ENCODE data around the gene SLC26A3. TPM values are rescaled to one million over a fixed set of nuclear protein-coding genes. Genes with fewer than 3 reads are reported as not detected.

SLC26A3 gene
- total and polyA plus RNA-seq, 2 of the 8 experiments (the other 6 are each of a cell fraction or from before 2014, with no cell fraction given) = not detected

DNA sequence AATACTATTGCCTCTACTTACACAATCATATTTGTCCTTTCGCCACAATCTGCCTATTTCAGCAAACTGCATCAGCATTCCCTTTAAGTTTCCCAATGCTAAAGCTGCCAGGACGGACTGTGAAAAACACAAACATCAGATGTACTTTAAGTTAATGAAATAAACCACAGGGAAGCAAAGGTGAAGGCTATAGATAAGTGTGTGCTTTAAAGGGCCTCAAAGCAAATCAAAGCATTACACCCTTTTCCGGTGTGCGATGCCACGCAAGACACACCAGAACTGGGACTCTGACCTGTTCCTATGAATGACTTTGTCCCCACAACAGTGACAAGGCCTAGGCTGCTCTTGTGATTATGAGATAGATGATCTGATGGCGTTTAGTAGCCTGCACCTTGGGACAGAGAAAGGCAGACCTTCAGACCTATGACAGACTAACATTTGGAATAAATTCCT lies 23.4 kb downstream of the SLC26A3 start (continued):
- TF ChIP-seq, protein P1, sequence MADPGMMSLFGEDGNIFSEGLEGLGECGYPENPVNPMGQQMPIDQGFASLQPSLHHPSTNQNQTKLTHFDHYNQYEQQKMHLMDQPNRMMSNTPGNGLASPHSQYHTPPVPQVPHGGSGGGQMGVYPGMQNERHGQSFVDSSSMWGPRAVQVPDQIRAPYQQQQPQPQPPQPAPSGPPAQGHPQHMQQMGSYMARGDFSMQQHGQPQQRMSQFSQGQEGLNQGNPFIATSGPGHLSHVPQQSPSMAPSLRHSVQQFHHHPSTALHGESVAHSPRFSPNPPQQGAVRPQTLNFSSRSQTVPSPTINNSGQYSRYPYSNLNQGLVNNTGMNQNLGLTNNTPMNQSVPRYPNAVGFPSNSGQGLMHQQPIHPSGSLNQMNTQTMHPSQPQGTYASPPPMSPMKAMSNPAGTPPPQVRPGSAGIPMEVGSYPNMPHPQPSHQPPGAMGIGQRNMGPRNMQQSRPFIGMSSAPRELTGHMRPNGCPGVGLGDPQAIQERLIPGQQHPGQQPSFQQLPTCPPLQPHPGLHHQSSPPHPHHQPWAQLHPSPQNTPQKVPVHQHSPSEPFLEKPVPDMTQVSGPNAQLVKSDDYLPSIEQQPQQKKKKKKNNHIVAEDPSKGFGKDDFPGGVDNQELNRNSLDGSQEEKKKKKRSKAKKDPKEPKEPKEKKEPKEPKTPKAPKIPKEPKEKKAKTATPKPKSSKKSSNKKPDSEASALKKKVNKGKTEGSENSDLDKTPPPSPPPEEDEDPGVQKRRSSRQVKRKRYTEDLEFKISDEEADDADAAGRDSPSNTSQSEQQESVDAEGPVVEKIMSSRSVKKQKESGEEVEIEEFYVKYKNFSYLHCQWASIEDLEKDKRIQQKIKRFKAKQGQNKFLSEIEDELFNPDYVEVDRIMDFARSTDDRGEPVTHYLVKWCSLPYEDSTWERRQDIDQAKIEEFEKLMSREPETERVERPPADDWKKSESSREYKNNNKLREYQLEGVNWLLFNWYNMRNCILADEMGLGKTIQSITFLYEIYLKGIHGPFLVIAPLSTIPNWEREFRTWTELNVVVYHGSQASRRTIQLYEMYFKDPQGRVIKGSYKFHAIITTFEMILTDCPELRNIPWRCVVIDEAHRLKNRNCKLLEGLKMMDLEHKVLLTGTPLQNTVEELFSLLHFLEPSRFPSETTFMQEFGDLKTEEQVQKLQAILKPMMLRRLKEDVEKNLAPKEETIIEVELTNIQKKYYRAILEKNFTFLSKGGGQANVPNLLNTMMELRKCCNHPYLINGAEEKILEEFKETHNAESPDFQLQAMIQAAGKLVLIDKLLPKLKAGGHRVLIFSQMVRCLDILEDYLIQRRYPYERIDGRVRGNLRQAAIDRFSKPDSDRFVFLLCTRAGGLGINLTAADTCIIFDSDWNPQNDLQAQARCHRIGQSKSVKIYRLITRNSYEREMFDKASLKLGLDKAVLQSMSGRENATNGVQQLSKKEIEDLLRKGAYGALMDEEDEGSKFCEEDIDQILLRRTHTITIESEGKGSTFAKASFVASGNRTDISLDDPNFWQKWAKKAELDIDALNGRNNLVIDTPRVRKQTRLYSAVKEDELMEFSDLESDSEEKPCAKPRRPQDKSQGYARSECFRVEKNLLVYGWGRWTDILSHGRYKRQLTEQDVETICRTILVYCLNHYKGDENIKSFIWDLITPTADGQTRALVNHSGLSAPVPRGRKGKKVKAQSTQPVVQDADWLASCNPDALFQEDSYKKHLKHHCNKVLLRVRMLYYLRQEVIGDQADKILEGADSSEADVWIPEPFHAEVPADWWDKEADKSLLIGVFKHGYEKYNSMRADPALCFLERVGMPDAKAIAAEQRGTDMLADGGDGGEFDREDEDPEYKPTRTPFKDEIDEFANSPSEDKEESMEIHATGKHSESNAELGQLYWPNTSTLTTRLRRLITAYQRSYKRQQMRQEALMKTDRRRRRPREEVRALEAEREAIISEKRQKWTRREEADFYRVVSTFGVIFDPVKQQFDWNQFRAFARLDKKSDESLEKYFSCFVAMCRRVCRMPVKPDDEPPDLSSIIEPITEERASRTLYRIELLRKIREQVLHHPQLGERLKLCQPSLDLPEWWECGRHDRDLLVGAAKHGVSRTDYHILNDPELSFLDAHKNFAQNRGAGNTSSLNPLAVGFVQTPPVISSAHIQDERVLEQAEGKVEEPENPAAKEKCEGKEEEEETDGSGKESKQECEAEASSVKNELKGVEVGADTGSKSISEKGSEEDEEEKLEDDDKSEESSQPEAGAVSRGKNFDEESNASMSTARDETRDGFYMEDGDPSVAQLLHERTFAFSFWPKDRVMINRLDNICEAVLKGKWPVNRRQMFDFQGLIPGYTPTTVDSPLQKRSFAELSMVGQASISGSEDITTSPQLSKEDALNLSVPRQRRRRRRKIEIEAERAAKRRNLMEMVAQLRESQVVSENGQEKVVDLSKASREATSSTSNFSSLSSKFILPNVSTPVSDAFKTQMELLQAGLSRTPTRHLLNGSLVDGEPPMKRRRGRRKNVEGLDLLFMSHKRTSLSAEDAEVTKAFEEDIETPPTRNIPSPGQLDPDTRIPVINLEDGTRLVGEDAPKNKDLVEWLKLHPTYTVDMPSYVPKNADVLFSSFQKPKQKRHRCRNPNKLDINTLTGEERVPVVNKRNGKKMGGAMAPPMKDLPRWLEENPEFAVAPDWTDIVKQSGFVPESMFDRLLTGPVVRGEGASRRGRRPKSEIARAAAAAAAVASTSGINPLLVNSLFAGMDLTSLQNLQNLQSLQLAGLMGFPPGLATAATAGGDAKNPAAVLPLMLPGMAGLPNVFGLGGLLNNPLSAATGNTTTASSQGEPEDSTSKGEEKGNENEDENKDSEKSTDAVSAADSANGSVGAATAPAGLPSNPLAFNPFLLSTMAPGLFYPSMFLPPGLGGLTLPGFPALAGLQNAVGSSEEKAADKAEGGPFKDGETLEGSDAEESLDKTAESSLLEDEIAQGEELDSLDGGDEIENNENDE (IDR thresholded peaks at IDR 0.05; ENCODE audit: insufficient replicate concordance, low read length) = no peak
- TF ChIP-seq TCF12 (IDR thresholded peaks at IDR 0.05; ENCODE audit: low read depth, low read length) (no peak), HDAC6 (IDR thresholded peaks at IDR 0.05; ENCODE audit: low read depth, low read length) (no peak), KDM5A (IDR thresholded peaks at IDR 0.05; ENCODE audit: low read length) (no peak), JUND (IDR thresholded peaks at IDR 0.05; ENCODE audit: low read length) (no peak), USF2 (IDR thresholded peaks at IDR 0.05; ENCODE audit: low read length) (no peak), EGR1 (IDR thresholded peaks at IDR 0.05; ENCODE audit: borderline replicate concordance, low read depth, low read length) (no peak), EP300 (IDR thresholded peaks at IDR 0.05; ENCODE audit: borderline replicate concordance in 1 of 2, low read depth in 2 of 2, low read length in 2 of 2) (no peak), BCL11A (IDR thresholded peaks at IDR 0.05; ENCODE audit: low read depth in 2 of 2, low read length in 2 of 2) (no peak)
